GM21515 (cell line): ENCODE results near the gene VRTN.
"Not testable (repeated sequence)": the region's sequence is repeated elsewhere in the genome, so short reads cannot be mapped to it uniquely, and the experiment has no call there.

Source experiments
- ATAC-seq: cut with Tn5 transposase; IDR thresholded peaks from one replicate; pipeline ENCODE4 v1.9.1; 2021; ENCODE audit not compliant: unreplicated experiment

VRTN gene

DNA sequence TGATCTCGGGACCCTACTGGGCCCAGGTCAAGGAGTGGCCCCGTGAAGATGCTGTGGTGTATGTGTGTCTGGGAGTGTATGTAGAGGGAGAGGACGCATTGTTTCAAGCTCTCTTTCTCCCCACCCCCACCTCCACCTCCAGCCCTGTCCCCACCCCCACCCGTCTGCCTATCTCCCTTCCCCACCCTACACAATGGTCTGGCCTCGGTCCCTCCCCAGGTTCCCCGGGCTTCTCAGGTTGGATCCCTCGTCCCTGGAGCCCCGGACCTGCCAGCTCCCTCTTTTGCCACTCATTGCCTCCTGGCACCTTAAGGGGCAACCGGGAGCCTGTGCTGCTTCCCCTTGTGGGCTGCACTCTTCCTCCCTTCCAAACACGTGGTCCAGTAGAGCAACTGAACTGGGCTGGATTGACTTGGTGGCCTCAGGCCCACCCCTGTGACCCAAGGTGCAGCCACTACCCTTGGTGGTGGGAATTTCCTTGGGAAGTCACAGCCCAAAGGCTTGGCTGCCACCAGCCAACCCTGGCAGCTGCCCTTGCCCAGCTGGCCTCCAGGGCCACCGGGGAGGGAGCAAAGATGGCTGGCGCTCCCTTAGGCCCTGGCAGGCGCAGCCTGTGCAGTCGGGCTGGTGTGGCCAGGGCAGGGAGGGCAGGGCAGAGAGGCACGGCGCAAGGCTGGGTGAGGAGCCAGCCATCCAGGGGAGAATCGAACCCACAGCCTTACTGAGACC, 628 bp downstream of the VRTN start:
- no peak for ATAC-seq

DNA sequence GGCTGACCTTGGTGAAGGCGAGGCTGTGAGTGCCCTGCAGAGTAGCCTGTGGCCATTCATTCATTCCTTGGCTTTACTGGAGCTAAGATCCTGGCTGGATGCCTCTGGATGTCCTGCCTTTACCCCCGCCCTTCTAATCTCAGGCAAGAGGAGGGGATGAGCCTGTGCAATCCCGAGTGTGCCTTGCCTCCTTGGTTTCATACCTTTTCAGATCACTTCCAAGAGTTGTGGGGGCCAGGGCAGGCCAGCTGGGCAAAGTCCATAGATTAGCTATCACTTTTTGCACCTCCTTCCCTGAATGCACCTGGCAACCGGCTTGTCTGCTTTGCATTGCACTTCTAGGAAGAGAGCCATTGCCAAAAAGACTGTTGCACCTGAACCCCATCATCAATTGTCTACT, 1.5 kb downstream of the VRTN start:
- no peak for ATAC-seq

DNA sequence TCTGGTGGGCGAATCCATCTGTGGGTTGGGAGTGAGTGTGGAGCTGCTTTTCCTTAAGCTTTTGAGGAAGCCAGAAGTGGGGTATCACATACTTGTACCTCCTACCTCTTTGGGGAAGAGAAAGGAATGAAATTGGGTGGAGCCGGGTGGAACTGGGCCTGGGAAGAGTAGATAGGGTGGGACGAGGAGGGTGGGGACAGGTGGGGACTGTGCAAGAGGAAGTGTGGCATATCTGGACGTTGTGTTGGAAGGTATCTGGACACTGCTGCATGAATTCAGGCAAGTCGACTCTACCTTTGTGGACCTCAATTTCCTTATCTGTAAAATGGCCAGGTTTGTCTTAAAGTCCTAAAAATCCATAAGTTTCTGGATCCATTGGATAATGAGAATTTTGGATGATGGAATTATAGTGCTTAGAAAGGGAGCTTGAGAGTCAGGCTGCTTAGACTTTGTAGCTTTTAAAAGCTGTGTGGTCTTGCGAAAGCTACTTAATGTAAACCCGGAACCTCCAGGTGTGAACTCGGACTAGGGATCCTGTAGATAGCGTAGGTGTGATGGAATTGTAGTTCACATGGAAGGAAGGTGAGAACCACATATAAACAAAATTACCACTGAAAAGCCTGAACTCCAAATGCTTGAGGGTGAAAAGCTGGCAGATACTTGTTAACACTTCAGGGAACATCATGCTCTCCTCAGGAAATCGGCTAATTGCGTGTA, 2.1 kb downstream of the VRTN start:
- ATAC-seq, result no peak

DNA sequence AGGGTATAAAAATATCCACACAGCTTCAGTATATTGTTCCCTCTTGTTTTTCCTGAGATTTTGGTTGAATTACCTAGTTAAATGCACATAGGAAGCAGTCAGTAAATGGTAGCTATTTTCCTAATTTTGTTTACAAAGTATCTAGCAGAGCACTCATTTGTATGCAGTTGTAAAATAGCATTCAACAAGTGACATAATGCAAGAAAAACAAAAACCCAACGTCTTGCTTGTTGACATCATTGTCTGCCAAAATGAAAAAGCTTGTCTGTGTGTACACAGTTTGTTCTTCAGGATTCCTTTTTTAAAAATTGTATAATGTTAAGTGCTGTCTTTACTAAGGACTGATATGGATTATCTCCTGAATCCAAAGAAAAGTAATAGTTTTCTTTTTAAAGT, 2.7 kb downstream of the VRTN start:
- no peak for ATAC-seq

DNA sequence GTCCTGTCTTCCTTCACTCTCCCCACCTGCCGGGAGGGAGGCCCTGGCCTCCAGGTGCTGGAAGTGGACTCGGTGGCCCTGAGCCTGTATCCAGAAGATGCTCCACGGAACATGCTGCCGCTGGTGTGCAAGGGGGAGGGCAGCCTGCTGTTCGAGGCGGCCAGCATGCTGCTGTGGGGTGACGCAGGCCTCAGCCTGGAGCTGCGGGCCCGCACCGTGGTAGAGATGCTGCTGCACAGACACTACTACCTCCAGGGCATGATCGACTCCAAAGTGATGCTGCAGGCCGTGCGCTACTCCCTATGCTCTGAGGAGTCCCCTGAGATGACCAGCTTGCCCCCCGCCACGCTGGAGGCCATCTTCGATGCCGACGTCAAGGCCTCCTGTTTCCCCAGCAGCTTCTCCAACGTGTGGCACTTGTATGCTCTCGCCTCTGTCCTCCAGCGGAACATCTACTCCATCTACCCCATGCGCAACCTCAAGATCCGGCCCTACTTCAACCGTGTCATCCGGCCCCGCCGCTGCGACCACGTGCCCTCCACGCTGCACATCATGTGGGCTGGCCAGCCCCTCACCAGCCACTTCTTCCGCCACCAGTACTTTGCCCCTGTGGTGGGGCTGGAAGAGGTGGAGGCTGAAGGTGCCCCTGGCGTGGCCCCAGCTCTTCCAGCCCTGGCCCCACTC, 8.8 kb downstream of the VRTN start:
- ATAC-seq, result no peak

DNA sequence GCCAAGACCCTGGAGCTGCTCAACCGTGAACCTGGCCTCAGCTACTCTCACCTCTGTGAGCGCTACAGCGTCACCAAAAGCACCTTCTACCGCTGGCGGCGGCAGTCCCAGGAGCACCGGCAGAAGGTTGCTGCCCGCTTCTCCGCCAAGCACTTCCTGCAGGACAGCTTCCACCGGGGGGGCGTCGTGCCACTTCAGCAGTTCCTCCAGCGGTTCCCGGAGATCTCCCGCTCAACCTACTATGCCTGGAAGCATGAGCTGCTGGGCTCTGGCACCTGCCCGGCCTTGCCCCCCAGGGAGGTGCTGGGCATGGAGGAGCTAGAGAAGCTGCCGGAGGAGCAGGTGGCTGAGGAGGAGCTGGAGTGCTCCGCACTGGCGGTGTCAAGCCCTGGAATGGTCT, 9.3 kb downstream of the VRTN start:
- ATAC-seq, result no peak

DNA sequence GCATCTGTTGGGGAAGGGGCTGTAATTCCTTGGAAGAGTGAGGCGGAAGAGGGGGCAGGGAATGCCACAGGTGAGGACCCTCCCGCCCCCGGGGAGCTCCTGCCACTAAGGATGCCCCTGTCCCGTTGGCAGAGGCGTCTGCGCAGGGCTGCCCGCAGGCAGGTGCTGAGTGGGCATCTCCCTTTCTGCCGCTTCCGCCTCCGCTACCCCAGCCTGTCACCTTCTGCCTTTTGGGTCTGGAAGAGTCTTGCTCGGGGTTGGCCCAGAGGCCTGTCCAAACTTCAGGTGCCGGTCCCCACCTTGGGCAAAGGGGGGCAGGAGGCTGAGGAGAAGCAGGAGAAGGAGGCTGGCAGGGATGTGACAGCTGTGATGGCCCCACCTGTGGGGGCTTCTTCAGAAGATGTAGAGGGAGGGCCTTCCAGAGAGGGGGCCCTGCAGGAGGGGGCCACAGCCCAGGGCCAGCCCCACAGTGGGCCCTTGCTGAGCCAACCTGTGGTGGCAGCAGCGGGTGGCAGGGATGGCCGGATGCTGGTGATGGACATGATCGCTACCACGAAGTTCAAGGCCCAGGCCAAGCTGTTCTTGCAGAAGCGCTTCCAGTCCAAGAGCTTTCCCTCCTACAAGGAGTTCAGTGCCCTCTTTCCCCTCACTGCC, 10.0 kb downstream of the VRTN start:
- ATAC-seq, result no peak

DNA sequence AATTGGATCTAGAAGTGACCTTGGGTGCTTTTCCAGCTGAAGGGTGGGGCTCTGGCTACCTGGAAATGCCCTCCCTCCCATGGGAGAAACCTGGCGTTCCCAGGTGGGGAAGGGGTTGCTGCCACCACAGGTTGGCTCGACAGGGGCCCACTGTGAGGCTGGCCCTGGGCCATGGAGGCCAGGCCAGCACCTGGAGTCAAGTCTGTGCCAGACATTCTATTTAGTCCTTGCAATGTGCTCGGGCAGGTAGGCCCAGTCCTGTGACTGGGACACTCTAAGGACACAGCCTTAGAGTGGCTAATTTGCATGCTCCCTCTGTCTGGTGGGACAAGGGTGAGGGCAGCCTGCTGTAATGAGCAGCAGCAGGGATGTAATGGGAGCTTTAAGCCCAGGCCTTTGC, 11.9 kb downstream of the VRTN start:
- ATAC-seq, result no peak

DNA sequence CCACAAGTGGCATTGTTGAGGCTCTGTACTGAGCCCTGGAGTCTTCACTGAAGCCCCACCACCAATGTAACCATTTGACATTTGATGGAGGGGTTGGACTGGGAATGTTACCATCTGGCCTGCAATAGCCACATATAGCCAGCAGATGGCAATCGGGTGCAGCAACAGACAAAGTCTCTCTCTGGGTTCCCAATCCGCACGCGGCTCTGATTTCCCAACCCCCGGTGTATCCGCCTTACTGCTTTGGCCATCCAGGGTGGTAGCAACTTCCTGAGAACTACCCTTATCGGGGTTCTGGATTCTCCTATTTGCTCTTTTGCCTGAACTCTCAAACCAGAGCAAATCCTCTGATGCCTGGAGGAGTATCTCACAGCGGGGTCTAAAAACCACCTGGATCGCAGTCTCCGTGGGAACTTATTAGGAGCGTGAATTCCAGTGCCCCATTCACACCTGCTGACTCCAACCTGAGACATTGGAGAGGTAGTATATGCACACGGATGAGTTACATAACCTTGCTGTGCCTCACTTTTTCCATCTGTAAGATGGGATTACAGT, 14.2 kb downstream of the VRTN start:
- ATAC-seq, result no peak

DNA sequence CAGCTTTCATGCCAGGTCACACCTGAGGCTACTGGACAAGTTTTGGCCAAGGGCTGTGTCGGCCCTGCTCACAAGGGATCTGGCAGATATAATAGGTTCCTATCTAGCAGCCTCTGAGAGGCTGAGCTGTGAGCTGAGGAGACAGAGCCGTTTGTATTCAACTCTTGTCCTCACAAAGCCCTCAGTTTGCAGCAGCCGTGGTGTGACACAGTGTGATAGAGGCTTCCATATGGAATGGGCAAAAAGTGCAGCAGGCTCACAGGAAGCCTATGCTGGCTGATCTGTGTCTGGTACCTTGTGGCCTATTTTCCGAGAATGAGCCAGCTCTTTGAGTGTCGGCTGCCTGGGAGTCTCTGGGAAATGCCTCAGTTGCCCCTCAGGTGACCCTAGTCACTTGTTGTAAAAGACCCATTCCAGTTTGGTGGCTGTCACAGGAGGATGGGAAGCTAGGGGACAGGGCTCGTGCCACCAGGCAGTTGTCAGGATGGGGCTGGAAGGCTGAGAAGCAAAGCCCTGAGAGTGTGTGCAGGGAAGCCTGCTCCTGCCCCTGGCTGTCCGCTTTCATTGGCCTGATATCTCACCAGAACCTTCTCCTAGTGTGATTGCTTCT, 16.1 kb downstream of the VRTN start:
- ATAC-seq, result no peak

DNA sequence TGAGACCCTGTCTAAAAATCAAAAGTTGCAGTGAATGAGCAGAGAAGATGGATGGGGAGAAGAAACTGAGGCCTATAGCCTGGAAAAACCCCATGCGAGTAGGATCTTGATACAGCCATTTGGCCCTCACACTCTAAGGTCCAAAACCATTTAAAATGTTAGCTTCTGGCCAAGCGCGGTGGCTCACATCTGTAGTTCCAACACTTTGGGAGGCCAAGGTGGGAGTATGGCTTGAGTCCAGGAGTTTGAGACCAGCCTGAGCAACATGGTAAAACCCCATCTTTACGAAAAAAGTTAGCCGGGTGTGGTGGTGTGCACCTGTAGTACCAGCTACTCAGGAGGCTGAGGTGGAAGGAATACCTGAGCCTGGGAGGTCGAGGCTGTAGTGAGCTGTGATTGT, 19.8 kb downstream of the VRTN start:
- no peak for ATAC-seq

DNA sequence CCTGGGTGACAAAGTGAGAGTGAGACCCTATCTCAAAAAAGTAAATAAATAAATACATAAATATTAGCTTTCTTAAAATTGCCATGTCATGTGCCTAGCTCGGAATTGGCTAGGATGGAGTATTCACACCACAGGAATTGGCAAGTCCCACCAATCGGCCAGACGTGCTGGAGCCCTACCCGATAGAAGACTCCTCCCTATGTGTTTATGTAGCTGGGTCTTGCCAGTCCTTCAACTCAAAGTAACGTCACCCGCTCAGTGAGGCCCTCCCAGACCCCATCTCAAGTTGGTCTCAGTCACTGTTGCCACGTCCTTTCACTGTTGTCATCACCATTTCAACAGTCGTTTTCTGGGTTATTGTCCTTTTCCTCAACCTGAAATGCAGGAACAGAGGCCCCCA, 20.2 kb downstream of the VRTN start:
- ATAC-seq, result no peak

DNA sequence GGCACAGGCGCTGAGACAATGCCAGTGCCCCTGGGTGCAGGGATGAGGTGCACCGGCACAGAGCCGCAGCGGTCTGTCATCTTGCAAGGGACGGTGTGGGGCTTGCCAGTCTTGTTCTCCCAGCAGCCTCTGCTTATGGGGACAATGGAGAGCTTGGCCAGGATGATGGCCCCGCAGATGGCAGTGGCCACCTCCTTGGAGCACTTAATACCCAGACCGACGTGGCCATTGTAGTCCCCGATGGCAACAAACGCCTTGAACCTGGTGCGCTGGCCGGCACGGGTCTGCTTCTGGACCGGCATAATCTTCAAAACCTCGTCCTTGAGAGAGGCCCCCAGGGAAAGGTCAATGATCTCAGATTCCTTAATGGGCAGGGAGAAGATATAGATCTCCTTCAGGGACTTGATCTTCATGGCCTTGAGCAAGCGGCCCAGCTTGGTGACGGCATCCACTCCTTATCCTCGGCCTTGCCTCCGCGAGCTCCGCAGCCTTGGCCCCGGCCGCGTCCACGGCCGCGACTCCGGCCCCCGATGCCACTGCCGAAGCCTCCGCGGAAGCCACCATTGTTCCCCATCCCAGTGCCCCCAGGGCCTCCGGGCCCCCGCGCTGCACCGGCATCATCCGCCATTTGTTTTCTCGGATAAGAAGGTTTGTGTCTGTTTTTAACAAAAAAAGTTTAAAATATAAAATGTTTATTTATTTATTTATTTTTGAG, 29.9 kb downstream of the VRTN start:
- no peak for ATAC-seq

DNA sequence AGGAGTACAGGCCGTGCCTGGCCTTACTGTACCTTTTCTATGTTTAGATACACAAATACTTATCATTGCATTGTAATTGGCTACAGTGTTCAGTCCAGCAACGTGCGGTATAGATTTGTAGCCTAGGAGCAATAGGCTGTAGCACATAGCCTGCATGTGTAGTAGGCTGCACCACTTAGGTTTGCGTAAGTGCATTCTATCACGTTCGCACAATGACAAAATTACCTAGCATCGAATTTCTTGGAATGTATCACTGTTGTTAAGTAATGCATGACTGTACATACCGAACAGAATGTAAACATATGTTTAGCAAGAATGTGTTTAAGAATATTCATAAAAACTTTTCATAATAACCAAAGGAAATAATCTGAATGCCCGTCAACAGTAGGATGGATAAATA, 31.9 kb downstream of the VRTN start:
- ATAC-seq, result no peak

DNA sequence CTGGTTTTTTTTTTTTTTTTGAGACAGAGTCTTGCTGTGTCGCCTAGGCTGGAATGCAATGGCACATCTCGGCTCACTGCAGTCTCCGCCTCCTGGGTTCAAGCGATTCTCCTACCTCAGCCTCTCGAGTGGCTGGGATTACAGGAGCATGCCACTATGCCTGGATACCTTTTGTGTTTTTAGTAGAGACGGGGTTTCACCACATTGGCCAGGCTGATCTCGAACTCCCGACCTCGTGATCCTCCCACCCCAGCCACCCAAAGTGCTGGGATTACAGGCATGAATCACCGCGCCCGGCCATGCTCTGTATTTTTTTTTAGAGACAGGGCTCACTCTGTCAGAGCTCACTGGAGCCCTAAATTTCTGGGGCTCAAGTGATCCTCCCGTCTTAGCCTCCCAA, 32.6 kb downstream of the VRTN start:
- no peak for ATAC-seq

DNA sequence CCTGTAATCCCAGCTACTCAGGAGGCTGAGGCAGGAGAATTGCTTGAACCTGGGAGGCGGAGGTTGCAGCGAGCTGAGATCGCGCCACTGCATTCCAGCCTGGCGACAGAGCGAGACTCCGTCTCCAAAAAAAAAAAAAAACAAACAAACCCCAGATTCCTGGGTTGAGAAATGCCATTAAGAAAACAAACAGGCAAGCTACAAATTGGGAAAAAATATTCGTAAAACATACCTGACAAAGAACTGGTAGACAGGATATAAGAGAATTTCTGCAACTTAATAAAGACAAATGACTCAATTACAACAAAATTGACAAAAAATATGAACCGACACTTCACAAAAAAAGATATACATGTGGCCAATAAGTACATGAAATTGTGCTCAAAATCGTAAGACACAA, 33.3 kb downstream of the VRTN start:
- not testable (repeated sequence) for ATAC-seq

DNA sequence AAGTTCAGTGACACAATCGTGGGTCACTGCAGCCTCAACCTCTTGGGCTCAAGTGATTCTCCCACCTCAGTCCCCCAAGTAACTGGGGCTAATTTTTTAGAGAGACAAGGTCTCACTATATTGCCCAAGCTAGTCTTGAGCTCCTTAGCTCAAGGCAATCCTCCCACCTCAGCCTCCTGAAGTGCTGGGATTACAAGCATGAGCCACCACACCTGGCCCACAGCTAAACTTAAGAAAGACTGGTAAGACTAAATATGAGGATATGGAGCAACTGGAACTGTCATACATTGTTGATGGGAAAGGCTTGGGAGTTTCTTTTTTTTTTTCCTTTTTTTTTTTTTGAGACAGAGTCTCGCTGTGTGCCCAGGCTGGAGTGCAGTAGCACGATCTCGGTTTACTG, 34.0 kb downstream of the VRTN start:
- no peak for ATAC-seq

DNA sequence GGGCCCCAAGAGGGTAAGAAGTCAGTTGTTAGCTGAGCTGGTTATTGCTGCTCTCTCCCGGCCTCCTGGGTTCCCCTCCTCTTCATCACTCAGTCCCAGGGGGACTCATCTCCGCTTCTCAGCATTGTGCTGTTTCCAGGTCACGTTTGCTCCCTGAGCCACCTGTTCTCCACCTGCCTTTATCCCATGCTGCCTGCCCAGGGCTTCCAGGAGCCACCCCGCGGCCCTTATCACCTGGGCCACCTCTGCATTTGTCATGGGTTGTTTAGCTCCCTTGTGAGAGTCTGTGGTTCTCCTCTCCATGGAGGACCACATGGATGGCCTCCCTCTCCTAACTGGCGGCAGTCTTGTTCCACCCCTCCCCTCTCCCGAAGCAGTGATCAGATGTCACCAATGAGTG, 41.7 kb downstream of the VRTN start:
- no peak for ATAC-seq

DNA sequence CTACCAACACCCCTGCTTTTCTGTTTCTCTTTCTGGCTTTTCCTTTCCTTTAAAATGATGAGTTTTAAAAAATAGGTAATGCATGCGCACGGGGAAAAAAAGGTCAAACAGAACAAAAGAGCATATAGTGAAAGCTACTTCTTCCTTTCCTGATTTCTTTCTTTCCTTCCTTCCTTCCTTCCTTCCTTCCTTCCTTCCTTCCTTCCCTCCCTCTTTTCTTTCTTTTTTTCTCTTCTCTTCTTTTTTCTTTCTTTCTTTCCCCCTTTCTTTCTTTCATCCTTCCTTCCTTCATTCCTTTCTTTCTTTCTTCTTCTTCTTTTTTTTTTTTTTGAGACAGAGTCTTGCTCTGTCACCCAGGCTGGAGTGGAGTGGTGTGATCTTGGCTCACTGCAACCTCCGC, 42.2 kb downstream of the VRTN start:
- not testable (repeated sequence) for ATAC-seq

DNA sequence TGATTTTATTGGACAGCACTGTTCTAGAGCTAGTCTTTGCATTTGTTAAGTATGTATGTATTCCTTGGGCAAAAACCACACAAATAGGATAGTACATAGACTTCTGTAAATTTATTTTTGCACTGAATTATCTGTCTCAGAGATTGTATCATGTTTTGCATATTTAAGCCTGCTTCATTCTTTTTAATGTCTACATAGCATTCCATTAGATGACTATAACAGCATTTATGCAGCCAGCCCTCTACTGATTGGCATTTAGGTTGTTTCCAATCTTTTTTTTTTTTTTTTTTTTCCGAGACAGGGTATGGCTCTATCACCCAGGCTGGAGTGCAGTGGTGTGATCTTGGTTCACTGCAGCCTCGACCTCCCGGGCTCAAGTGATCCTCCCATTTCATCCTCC, 43.2 kb downstream of the VRTN start:
- no peak for ATAC-seq
